ENCODE results near the gene CALCR. TPM values are rescaled to one million over a fixed set of nuclear protein-coding genes. Genes with fewer than 3 reads are reported as not detected.

The CALCR gene
- total and polyA plus RNA-seq, 2 donors (not counting 1 experiment from before 2014, with no cell fraction given) = not detected

DNA sequence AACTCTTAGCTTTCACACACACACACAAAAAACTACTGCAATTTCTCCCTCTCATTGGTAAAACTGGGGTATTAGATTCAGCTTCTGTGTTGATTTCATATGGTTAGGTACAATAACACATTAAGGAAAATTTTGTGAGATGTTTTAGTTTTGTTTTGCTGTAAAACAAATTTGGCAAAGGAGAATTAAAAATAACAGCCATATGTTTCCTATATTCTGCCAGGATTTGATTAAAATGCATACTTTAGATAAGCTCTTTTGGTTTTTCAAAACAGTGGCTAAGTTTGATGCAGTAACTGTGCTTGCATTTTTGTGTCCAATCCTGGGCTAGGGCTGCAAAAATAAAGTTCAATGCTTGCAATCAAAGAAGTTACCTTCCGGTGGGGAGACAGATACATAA lies 126.3 kb downstream of the CALCR start:
- TF ChIP-seq, protein P1, sequence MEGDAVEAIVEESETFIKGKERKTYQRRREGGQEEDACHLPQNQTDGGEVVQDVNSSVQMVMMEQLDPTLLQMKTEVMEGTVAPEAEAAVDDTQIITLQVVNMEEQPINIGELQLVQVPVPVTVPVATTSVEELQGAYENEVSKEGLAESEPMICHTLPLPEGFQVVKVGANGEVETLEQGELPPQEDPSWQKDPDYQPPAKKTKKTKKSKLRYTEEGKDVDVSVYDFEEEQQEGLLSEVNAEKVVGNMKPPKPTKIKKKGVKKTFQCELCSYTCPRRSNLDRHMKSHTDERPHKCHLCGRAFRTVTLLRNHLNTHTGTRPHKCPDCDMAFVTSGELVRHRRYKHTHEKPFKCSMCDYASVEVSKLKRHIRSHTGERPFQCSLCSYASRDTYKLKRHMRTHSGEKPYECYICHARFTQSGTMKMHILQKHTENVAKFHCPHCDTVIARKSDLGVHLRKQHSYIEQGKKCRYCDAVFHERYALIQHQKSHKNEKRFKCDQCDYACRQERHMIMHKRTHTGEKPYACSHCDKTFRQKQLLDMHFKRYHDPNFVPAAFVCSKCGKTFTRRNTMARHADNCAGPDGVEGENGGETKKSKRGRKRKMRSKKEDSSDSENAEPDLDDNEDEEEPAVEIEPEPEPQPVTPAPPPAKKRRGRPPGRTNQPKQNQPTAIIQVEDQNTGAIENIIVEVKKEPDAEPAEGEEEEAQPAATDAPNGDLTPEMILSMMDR (IDR thresholded peaks at IDR 0.05) = no peak
- no peak for TF ChIP-seq EZH2 (IDR thresholded peaks at IDR 0.05; ENCODE audit: borderline replicate concordance, insufficient read depth, low read depth, low read length, poor library complexity, severe bottlenecking)
- peaks cover 15% of the 10 kb centered on the region for H3K27me3 Mint-ChIP-seq
- H3K9me3 Mint-ChIP-seq (ENCODE audit: insufficient read depth) = no peaks in the 10 kb centered on the region
- no peaks in the 10 kb centered on the region for H3K4me1 Mint-ChIP-seq
- no peak overlapping the region for H3K27ac ChIP-seq (ENCODE audit: low read length in 2 of 2)
- no CpG with 5 or more reads among the region's 1 CpG for WGBS (ENCODE audit: insufficient coverage)
- H3K36me3 ChIP-seq (replicated peaks in 1 of 2; ENCODE audit: control extremely low read depth in 1 of 2, control insufficient read depth in 1 of 2, extremely low read depth in 1 of 2, insufficient read depth in 2 of 2, low read length in 1 of 2) = no peaks in the 10 kb centered on the region
- no peaks in the 10 kb centered on the region for H3K9me3 ChIP-seq (ENCODE audit: control extremely low read depth in 1 of 3, control insufficient read depth in 2 of 3, insufficient read depth in 1 of 3, low read length in 2 of 3)
- no peak overlapping the region for H2AFZ ChIP-seq (ENCODE audit: insufficient read depth, low read depth, low read length, poor library complexity, severe bottlenecking)
- ChIA-PET POLR2A (no interaction called here), CTCF (no interaction called here)
- ATAC-seq (ENCODE audit: low read depth) (no peak), DNase-seq (no peak)
- H3K79me2 ChIP-seq (ENCODE audit: control insufficient read depth, insufficient read depth, low read length) = no peaks in the 10 kb centered on the region
- H3K4me3 Mint-ChIP-seq = no peak overlapping the region
- no peak overlapping the region for H3K9ac ChIP-seq (ENCODE audit: low read length)
- H3K4me3 ChIP-seq (ENCODE audit: control extremely low read depth in 1 of 5, extremely low read depth in 1 of 5, insufficient read depth in 1 of 5, low read depth in 2 of 5, low read length in 4 of 5) = no peak overlapping the region
- intact Hi-C loops (cut with micrococcal nuclease) = no loop called here
- H4K20me1 ChIP-seq (ENCODE audit: control insufficient read depth, insufficient read depth, low read length, poor library complexity, severe bottlenecking) = no peaks in the 10 kb centered on the region
- no peak overlapping the region for H3K4me2 ChIP-seq (replicated peaks; ENCODE audit: low read depth, low read length, poor library complexity, severe bottlenecking)
- H3K27me3 ChIP-seq (replicated peaks in 1 of 4; ENCODE audit: control extremely low read depth in 1 of 4, control insufficient read depth in 3 of 4, insufficient read depth in 4 of 4, low read length in 3 of 4) = peaks cover 0 to 11% (median 0%) of the 10 kb centered on the region in 4 experiments
- no peak overlapping the region for H3K27ac Mint-ChIP-seq
- H3K4me1 ChIP-seq (ENCODE audit: control insufficient read depth in 2 of 2, insufficient read depth in 2 of 2, low read length in 2 of 2) = no peaks in the 10 kb centered on the region

GRCh38 chr7:93447509-93447908 lies 127.0 kb downstream of the CALCR start:
- no peak overlapping the region for H3K27ac Mint-ChIP-seq
- ChIA-PET POLR2A (no interaction called here), CTCF (no interaction called here)

More at GRCh38 chr7:93447509-93447908, 127.0 kb downstream of the CALCR start:
- Mint-ChIP-seq H3K27me3 (peaks cover 11% of the 10 kb centered on the region), H3K9me3 (ENCODE audit: insufficient read depth) (no peaks in the 10 kb centered on the region), H3K4me3 (no peak overlapping the region), H3K4me1 (no peaks in the 10 kb centered on the region)
- H3K4me2 ChIP-seq (replicated peaks; ENCODE audit: low read depth, low read length, poor library complexity, severe bottlenecking) = no peak overlapping the region
- DNase-seq (no peak), ATAC-seq (ENCODE audit: low read depth) (no peak)
- no peak overlapping the region for H2AFZ ChIP-seq (ENCODE audit: insufficient read depth, low read depth, low read length, poor library complexity, severe bottlenecking)
- H3K27ac ChIP-seq (ENCODE audit: low read length in 2 of 2) = no peak overlapping the region
- H3K79me2 ChIP-seq (ENCODE audit: control insufficient read depth, insufficient read depth, low read length) = no peaks in the 10 kb centered on the region
- H3K4me1 ChIP-seq (ENCODE audit: control insufficient read depth in 2 of 2, insufficient read depth in 2 of 2, low read length in 2 of 2) = no peaks in the 10 kb centered on the region
- no peak overlapping the region for H3K9ac ChIP-seq (ENCODE audit: low read length)
- intact Hi-C loops (cut with micrococcal nuclease) = no loop called here
- no peaks in the 10 kb centered on the region for H3K36me3 ChIP-seq (replicated peaks in 1 of 2; ENCODE audit: control extremely low read depth in 1 of 2, control insufficient read depth in 1 of 2, extremely low read depth in 1 of 2, insufficient read depth in 2 of 2, low read length in 1 of 2)
- peaks cover 0 to 7% (median 0%) of the 10 kb centered on the region in 4 experiments for H3K27me3 ChIP-seq (replicated peaks in 1 of 4; ENCODE audit: control extremely low read depth in 1 of 4, control insufficient read depth in 3 of 4, insufficient read depth in 4 of 4, low read length in 3 of 4)
- 100% methylated on average over 1 of the region's 2 CpGs for WGBS (ENCODE audit: insufficient coverage)
- TF ChIP-seq, protein P1 (IDR thresholded peaks at IDR 0.05) = no peak
- no peak for TF ChIP-seq EZH2 (IDR thresholded peaks at IDR 0.05; ENCODE audit: borderline replicate concordance, insufficient read depth, low read depth, low read length, poor library complexity, severe bottlenecking)
- H4K20me1 ChIP-seq (ENCODE audit: control insufficient read depth, insufficient read depth, low read length, poor library complexity, severe bottlenecking) = no peaks in the 10 kb centered on the region
- no peaks in the 10 kb centered on the region for H3K9me3 ChIP-seq (ENCODE audit: control extremely low read depth in 1 of 3, control insufficient read depth in 2 of 3, insufficient read depth in 1 of 3, low read length in 2 of 3)
- no peak overlapping the region for H3K4me3 ChIP-seq (ENCODE audit: control extremely low read depth in 1 of 5, extremely low read depth in 1 of 5, insufficient read depth in 1 of 5, low read depth in 2 of 5, low read length in 4 of 5)
